A673 (cell line): Measurements from ENCODE around the gene LAMA5. TPM values are rescaled to one million over a fixed set of nuclear protein-coding genes. Genes with fewer than 3 reads are reported as not detected.

Source experiments
- BruUV-seq: library from RNA; stranded (reverse); fragments of 400-500 nt; replicated peaks from 2 replicates; lab custom pipeline; 2021; lab: Mats Ljungman, UMichigan
- CTCF ChIA-PET: fragments of 300-600 bp; sonication (Branson Sonifier 250); formaldehyde crosslinking; loops from one replicate; lab custom pipeline; 2022; ENCODE audit warnings: antibody characterized with exemption; lab: Charles Lee
- POLR2A ChIA-PET: fragments of 300-600 bp; sonication (Branson Sonifier 250); formaldehyde crosslinking; loops from one replicate; lab custom pipeline; 2022; ENCODE audit warnings: antibody characterized with exemption; ENCODE audit not compliant: low non-redundant PET; lab: Charles Lee
- DNase-seq: peaks from one replicate; pipeline ENCODE4 v3.0.0-alpha.2; 2015; ENCODE audit warnings: low spot score
- H3K27ac ChIP-seq: fragments of 200-600 bp; sonication (generic); 2 replicates; pipeline ENCODE4 v1.5.1; 2016; ENCODE audit warnings: mixed run types, low read depth, mild to moderate bottlenecking, mixed read lengths, antibody characterized with exemption, low read length; ENCODE audit not compliant: poor library complexity, severe bottlenecking
- H3K27me3 ChIP-seq: fragments of 200-600 bp; sonication (generic); replicated peaks from 2 replicates; pipeline ENCODE4 v1.6.1; 2017; ENCODE audit warnings: mixed run types, low read depth, mild to moderate bottlenecking, mixed read lengths, antibody characterized with exemption, low read length; ENCODE audit not compliant: insufficient read depth, poor library complexity
- H3K36me3 ChIP-seq: fragments of 200-600 bp; sonication (generic); 2 replicates; pipeline ENCODE4 v1.6.1; 2016; ENCODE audit warnings: mixed run types, mild to moderate bottlenecking, mixed read lengths, antibody characterized with exemption, low read length; ENCODE audit not compliant: insufficient read depth, poor library complexity, severe bottlenecking
- H3K4me1 ChIP-seq: fragments of 200-600 bp; sonication (generic); 2 replicates; pipeline ENCODE4 v1.6.1; 2017; ENCODE audit warnings: mixed run types, mild to moderate bottlenecking, mixed read lengths, antibody characterized with exemption, low read length; ENCODE audit not compliant: insufficient read depth, poor library complexity, severe bottlenecking
- H3K4me3 ChIP-seq: fragments of 200-600 bp; sonication (generic); 2 replicates; pipeline ENCODE4 v1.5.1; 2016; ENCODE audit warnings: low read depth, mixed run types, mild to moderate bottlenecking, mixed read lengths, low read length; ENCODE audit not compliant: poor library complexity, severe bottlenecking
- H3K9me3 ChIP-seq: fragments of 200-600 bp; sonication (generic); 2 replicates; pipeline ENCODE4 v1.6.1; 2016; ENCODE audit warnings: mixed run types, low read depth, mild to moderate bottlenecking, mixed read lengths, antibody characterized with exemption, low read length; ENCODE audit not compliant: poor library complexity, severe bottlenecking
- EZH2 ChIP-seq: fragments of 200-600 bp; sonication (generic); IDR thresholded peaks from 2 replicates; pipeline ENCODE4 v1.6.1; 2017; ENCODE audit warnings: borderline replicate concordance, low read depth, mild to moderate bottlenecking, mixed read lengths, antibody characterized with exemption, low read length; ENCODE audit not compliant: poor library complexity, severe bottlenecking
- intact Hi-C: fragments of 100-400 bp; cut with micrococcal nuclease; formaldehyde crosslinking; loops from one replicate; pipeline ENCODE4 v1.10.0; 2022; ENCODE audit not compliant: unreplicated experiment
- total RNA-seq: library from RNA; stranded (reverse); gene quantifications from 2 replicates; pipeline ENCODE4 v1.2.3, GENCODE V29; 2021
- TF ChIP-seq, protein P1 (sequence below): fragments of 300-800, 200-600 bp; sonication (generic); conservative IDR thresholded peaks from 2 replicates; pipeline ENCODE4 v1.5.1; 2017; ENCODE audit warnings: low read depth, mild to moderate bottlenecking, antibody characterized with exemption, low read length, moderate library complexity, mixed read lengths

Gene LAMA5
- total RNA-seq, 1 experiment from 2014 or later, result 4.2 TPM

DNA sequence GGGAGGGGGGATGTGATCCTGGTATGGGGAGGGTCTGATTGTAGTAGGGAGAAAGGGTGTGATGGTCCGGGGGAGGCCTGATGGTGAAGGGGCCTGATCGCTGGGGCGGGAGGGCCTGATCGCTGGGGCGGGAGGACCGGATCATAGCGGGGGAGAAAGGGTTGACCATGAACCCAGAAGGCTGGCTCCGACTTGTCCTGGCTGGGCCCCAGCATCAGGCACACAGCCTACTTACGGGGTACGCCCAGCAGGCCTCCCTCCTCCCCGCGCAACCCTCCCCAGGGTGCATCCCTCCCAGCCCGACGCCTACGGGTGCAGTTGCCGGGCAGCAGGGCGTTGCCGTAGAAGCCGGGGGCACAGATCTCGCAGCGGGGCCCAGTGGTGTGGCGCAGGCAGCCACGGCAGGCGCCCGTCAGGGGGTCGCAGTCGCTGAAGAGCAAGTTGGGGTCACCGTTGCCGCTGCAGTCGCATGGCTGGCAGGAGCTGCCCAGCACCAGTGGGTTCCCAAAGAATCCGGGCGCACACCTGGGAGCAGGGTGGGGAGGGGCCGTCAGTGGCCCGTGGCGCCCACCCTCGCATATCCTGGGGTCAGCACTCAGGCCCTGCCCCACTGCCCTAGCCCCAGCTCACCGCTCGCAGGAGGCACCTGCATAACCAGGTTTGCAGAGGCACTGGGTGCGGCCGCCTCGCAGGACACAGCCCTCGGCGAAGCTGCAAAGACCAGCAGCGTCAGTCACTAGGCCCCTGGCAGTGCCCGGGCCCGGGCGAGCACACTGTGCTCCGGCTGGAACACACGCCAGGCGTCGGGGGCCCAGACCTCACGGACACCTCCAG lies 43.7 kb downstream of the LAMA5 start:
- DNase-seq, result no peak
- Histone ChIP-seq H3K9me3 (no peaks in the 10 kb centered on the region), H3K27ac (no peak overlapping the region), H3K27me3 (no peaks in the 10 kb centered on the region), H3K36me3 (no peaks in the 10 kb centered on the region), H3K4me1 (no peaks in the 10 kb centered on the region), H3K4me3 (no peak overlapping the region)
- POLR2A ChIA-PET, result no interaction called here
- intact Hi-C loops, result no loop called here
- CTCF ChIA-PET, result no interaction called here
- TF ChIP-seq EZH2, result no peak
- TF ChIP-seq, protein P1, sequence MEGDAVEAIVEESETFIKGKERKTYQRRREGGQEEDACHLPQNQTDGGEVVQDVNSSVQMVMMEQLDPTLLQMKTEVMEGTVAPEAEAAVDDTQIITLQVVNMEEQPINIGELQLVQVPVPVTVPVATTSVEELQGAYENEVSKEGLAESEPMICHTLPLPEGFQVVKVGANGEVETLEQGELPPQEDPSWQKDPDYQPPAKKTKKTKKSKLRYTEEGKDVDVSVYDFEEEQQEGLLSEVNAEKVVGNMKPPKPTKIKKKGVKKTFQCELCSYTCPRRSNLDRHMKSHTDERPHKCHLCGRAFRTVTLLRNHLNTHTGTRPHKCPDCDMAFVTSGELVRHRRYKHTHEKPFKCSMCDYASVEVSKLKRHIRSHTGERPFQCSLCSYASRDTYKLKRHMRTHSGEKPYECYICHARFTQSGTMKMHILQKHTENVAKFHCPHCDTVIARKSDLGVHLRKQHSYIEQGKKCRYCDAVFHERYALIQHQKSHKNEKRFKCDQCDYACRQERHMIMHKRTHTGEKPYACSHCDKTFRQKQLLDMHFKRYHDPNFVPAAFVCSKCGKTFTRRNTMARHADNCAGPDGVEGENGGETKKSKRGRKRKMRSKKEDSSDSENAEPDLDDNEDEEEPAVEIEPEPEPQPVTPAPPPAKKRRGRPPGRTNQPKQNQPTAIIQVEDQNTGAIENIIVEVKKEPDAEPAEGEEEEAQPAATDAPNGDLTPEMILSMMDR, result no peak
- no TSS peak for BruUV-seq

DNA sequence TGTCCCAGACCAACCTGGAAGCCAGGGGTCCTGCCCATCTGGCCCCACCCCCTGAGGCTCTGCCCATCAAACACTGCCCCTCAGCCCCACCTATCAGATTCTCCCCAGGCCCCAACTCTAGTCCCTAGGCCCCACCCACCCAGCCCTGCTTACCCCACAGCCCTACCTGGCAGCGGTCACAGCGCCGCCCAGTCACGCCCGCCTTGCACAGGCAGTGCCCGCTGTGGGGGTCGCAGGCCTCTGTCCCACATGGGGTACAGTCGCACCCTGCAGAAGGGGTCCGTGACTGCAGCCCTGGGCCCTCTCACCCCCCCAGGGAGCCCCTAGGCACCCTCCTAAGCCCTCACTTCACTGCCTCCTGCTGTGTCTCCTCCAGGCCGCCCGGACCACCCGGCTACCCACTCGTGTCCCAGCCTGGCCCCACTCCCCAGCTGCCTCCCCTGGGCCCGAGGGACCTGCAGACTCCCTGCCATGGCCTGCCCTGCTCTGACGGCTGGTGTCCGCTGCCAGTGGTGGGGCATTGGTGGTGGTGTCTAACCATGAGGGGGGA lies 44.5 kb downstream of the LAMA5 start:
- TF ChIP-seq, protein P1, result no peak
- no peak for TF ChIP-seq EZH2
- no TSS peak for BruUV-seq
- Histone ChIP-seq H3K27me3 (no peaks in the 10 kb centered on the region), H3K4me3 (no peak overlapping the region), H3K4me1 (no peaks in the 10 kb centered on the region), H3K9me3 (no peaks in the 10 kb centered on the region), H3K36me3 (no peaks in the 10 kb centered on the region), H3K27ac (no peak overlapping the region)
- ChIA-PET CTCF (no interaction called here), POLR2A (no interaction called here)
- intact Hi-C loops, result no loop called here
- DNase-seq, result no peak

DNA sequence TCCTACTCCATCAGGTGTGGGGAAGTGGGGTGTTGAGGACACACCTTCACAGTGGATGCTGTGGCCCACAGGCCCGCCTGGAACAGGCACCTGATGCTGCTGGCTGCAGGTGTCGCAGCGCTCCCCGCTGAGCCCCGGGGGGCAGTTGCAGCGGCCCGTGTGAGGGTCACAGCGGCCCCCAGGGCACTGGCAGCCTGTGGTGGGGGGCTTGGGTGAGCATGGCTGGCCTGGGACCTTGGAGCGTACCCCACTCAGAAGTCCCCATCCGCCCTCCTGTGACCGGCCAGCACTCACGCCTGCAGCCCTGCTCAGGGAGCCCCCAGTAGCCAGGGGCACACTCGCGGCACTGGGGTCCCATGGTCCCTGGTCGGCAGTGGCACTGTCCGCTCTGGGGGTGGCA lies 45.1 kb downstream of the LAMA5 start:
- H3K9me3 ChIP-seq, result no peaks in the 10 kb centered on the region
- no peaks in the 10 kb centered on the region for H3K36me3 ChIP-seq
- ChIA-PET POLR2A (no interaction called here), CTCF (no interaction called here)
- H3K4me3 ChIP-seq, result no peak overlapping the region
- no peak overlapping the region for H3K27ac ChIP-seq
- intact Hi-C loops, result no loop called here
- no peak for DNase-seq
- no TSS peak for BruUV-seq
- no peaks in the 10 kb centered on the region for H3K4me1 ChIP-seq
- TF ChIP-seq, protein P1, result no peak
- no peak for TF ChIP-seq EZH2
- no peaks in the 10 kb centered on the region for H3K27me3 ChIP-seq
